Keratinocyte (primary cell): ENCODE measurements around the gene LRRC2.

Experiments
- CTCF ChIP-seq, 3 experiments: IDR thresholded peaks in 1 of 3; conservative IDR thresholded peaks in 1 of 3; optimal IDR thresholded peaks in 1 of 3; 2 replicates in 2 of 3; 3 replicates in 1 of 3; pipeline versions ENCODE3 to v1.5.1; 2011; ENCODE audit warnings: low read length in 3 of 3, mild to moderate bottlenecking in 3 of 3, moderate library complexity in 2 of 3, control low read depth in 1 of 3, inconsistent platforms in 1 of 3; ENCODE audit not compliant: insufficient read depth in 2 of 3; ENCODE audit errors: extremely low read depth in 1 of 3
- EZH2 ChIP-seq: IDR thresholded peaks from one replicate; pipeline ENCODE4 v1.6.1; 2012; ENCODE audit warnings: inconsistent platforms, mild to moderate bottlenecking, low read length, moderate library complexity

GRCh38 chr3:46521096-46521495 is 45.0 kb downstream of the LRRC2 start:
- TF ChIP-seq CTCF (optimal IDR thresholded peaks at IDR 0.05 in 1 of 3, IDR thresholded peaks at IDR 0.05 in 1 of 3, conservative IDR thresholded peaks at IDR 0.05 in 1 of 3; ENCODE audit: extremely low read depth in 1 of 3, insufficient read depth in 2 of 3, low read length in 3 of 3) (no peak), EZH2 (no peak)
